Tibial nerve (tissue), 4 donors: ENCODE data around the gene LIN28B.
"Not testable (repeated sequence)": the region's sequence is repeated elsewhere in the genome, so short reads cannot be mapped to it uniquely, and the experiment has no call there.

Experiments
- EP300 ChIP-seq, 2 donors: sonication (generic); formaldehyde crosslinking; IDR thresholded peaks; one replicate each; pipeline ENCODE4 v1.6.1; 2017; ENCODE audit warnings: antibody characterized with exemption in 2 of 2, mild to moderate bottlenecking in 1 of 2
- TF ChIP-seq, protein P1 (sequence below), 5 experiments: fragments of 200-600 bp in 3 of 5; fragments of 450-650 bp in 2 of 5; sonication (generic) in 3 of 5; IDR thresholded peaks; one replicate each; pipeline ENCODE4 v1.5.1; 2016 to 2019; ENCODE audit warnings: antibody characterized with exemption in 5 of 5, mild to moderate bottlenecking in 3 of 5, moderate library complexity in 2 of 5

DNA sequence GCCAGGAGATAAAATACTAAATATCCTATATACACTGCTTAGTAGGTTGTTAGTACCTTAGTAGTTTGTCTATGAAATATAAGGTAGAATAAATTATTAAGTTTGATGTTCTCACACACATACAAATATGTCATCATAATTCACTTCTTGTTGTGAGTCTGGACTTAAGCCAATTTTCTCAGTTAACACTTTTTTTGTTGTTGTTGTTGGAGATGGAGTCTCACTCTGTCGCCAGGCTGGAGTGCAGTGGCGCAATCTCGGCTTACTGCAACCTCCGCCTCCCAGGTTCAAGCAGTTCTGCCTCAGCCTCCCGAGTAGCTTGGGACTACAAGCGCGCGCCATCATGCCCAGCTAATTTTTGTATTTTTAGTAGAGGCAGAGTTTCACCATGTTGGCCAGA is 119.5 kb downstream of the LIN28B start:
- TF ChIP-seq, protein P1, sequence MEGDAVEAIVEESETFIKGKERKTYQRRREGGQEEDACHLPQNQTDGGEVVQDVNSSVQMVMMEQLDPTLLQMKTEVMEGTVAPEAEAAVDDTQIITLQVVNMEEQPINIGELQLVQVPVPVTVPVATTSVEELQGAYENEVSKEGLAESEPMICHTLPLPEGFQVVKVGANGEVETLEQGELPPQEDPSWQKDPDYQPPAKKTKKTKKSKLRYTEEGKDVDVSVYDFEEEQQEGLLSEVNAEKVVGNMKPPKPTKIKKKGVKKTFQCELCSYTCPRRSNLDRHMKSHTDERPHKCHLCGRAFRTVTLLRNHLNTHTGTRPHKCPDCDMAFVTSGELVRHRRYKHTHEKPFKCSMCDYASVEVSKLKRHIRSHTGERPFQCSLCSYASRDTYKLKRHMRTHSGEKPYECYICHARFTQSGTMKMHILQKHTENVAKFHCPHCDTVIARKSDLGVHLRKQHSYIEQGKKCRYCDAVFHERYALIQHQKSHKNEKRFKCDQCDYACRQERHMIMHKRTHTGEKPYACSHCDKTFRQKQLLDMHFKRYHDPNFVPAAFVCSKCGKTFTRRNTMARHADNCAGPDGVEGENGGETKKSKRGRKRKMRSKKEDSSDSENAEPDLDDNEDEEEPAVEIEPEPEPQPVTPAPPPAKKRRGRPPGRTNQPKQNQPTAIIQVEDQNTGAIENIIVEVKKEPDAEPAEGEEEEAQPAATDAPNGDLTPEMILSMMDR (IDR thresholded peaks at IDR 0.05) = not testable (repeated sequence)
- not testable (repeated sequence) for TF ChIP-seq EP300 (IDR thresholded peaks at IDR 0.05)
